Common myeloid progenitor, CD34-positive (primary cell): ENCODE data around the gene RTP2.

Experiments used
- CTCF ChIA-PET: fragments of 350-600 bp; sonication (Branson Sonifier 250); formaldehyde crosslinking; loops from one replicate; lab custom pipeline; 2021; ENCODE audit warnings: antibody characterized with exemption; lab: Charles Lee
- POLR2A ChIA-PET: fragments of 350-600 bp; sonication (Branson Sonifier 250); formaldehyde crosslinking; loops from one replicate; lab custom pipeline; 2021; ENCODE audit warnings: antibody characterized with exemption; lab: Charles Lee
- DNase-seq, 3 donors: peaks; one replicate each; pipeline versions ENCODE4 v3.0.0 to v3.0.0-alpha.2; 2013
- H3K27ac ChIP-seq, 2 experiments: 1 replicate in 1 of 2; 2 replicates in 1 of 2; pipeline ENCODE4 v1.7.0; 2013; ENCODE audit warnings: inconsistent platforms in 2 of 2, low read length in 2 of 2, mild to moderate bottlenecking in 2 of 2, low read depth in 1 of 2, moderate library complexity in 1 of 2; ENCODE audit not compliant: severe bottlenecking in 2 of 2, insufficient read depth in 1 of 2, poor library complexity in 1 of 2
- H3K27me3 ChIP-seq, 5 experiments: replicated peaks in 2 of 5; 1 replicate in 3 of 5; 2 replicates in 2 of 5; pipeline versions ENCODE4 v1.6.1 to v1.7.0; 2013; ENCODE audit warnings: low read length in 4 of 5, mild to moderate bottlenecking in 2 of 5, moderate library complexity in 2 of 5, inconsistent platforms in 1 of 5; ENCODE audit not compliant: insufficient read depth in 5 of 5, control insufficient read depth in 4 of 5
- H3K36me3 ChIP-seq, 4 experiments: 1 replicate in 2 of 4; 2 replicates in 2 of 4; pipeline versions ENCODE4 v1.6.1 to v1.7.0; 2013; ENCODE audit warnings: low read length in 3 of 4, control low read depth in 1 of 4, mild to moderate bottlenecking in 1 of 4; ENCODE audit not compliant: control insufficient read depth in 4 of 4, insufficient read depth in 4 of 4
- H3K4me1 ChIP-seq, 4 experiments: 1 replicate in 3 of 4; 2 replicates in 1 of 4; pipeline versions ENCODE4 v1.6.1 to v1.7.1; 2013; ENCODE audit warnings: low read length in 3 of 4, mild to moderate bottlenecking in 3 of 4, control low read depth in 1 of 4, inconsistent platforms in 1 of 4, moderate library complexity in 1 of 4; ENCODE audit not compliant: control insufficient read depth in 4 of 4, insufficient read depth in 4 of 4; ENCODE audit errors: control extremely low read depth in 1 of 4
- H3K4me3 ChIP-seq, 7 experiments: 1 replicate in 4 of 7; 2 replicates in 3 of 7; pipeline versions ENCODE4 v1.5.1 to v1.7.0; 2013; ENCODE audit warnings: mild to moderate bottlenecking in 7 of 7, low read length in 6 of 7, moderate library complexity in 6 of 7, inconsistent platforms in 2 of 7, low read depth in 2 of 7, control low read depth in 1 of 7; ENCODE audit not compliant: insufficient read depth in 4 of 7, control insufficient read depth in 1 of 7; ENCODE audit errors: extremely low read depth in 1 of 7
- H3K9me3 ChIP-seq, 5 experiments: 1 replicate in 4 of 5; 2 replicates in 1 of 5; pipeline versions ENCODE4 v1.6.1 to v1.7.1; 2013; ENCODE audit warnings: low read length in 4 of 5, mild to moderate bottlenecking in 2 of 5, inconsistent platforms in 1 of 5, low read depth in 1 of 5, moderate library complexity in 1 of 5; ENCODE audit not compliant: control insufficient read depth in 4 of 5, insufficient read depth in 2 of 5; ENCODE audit errors: control extremely low read depth in 1 of 5
- WGBS: methylation state at CpG from one replicate; pipeline ENCODE4 v1.1.5; 2013; ENCODE audit not compliant: insufficient coverage; 5-methylcytosine and 5-hydroxymethylcytosine counted together

RTP2 gene

GRCh38 chr3:187718802-187719201, 16.4 kb upstream of the RTP2 start:
- peaks cover 0 to 6% (median 1%) of the 10 kb centered on the region in 4 experiments for H3K36me3 ChIP-seq
- POLR2A ChIA-PET = no interaction called here

GRCh38 chr3:187717572-187717971, 15.2 kb upstream of the RTP2 start:
- Histone ChIP-seq H3K36me3 (peaks cover 0 to 4% (median under 1%) of the 10 kb centered on the region in 4 experiments), H3K27me3 (no peaks in the 10 kb centered on the region), H3K27ac (no peak overlapping the region), H3K9me3 (no peaks in the 10 kb centered on the region), H3K4me1 (no peaks in the 10 kb centered on the region), H3K4me3 (no peak overlapping the region)
- CTCF ChIA-PET = interaction anchor here (0.6 to 11.0 kb wide), 6 partner anchors 11 to 1434 kb away, joined by 3 to 99 read pairs (median 3); no protein-coding TSS in a partner anchor
- no peak for DNase-seq
- 86% methylated on average over 1 of the region's 1 CpG for WGBS
- POLR2A ChIA-PET = interaction anchor here (0.6 kb wide), 1 partner anchor 40 kb away, joined by 3 read pairs; no protein-coding TSS in a partner anchor

More at GRCh38 chr3:187718802-187719201, 16.4 kb upstream of the RTP2 start:
- H3K4me1 ChIP-seq = no peaks in the 10 kb centered on the region
- no peaks in the 10 kb centered on the region for H3K27me3 ChIP-seq
- no peak overlapping the region for H3K27ac ChIP-seq
- DNase-seq = no peak
- CTCF ChIA-PET = interaction anchor here (0.9 to 11.0 kb wide), 9 partner anchors 9 to 413 kb away, joined by 3 to 99 read pairs (median 3); no protein-coding TSS in a partner anchor
- no peak overlapping the region for H3K4me3 ChIP-seq
- H3K9me3 ChIP-seq = no peaks in the 10 kb centered on the region
- WGBS = 89% methylated on average over 4 of the region's 5 CpGs

- no CpG with 5 or more reads among the region's 4 CpGs for WGBS
- no peak overlapping the region for H3K27ac ChIP-seq
- no peaks in the 10 kb centered on the region for H3K27me3 ChIP-seq
- POLR2A ChIA-PET = no interaction called here
- no peak overlapping the region for H3K4me3 ChIP-seq
- CTCF ChIA-PET = interaction anchor here (1.6 to 11.0 kb wide), 9 partner anchors 12 to 1239 kb away, joined by 5 to 99 read pairs (median 8); partner anchors contain the start of gene RTP2
- H3K36me3 ChIP-seq = no peaks in the 10 kb centered on the region
- H3K9me3 ChIP-seq = no peaks in the 10 kb centered on the region
- DNase-seq = peak; percentile 67 to 86 (median 78)
- H3K4me1 ChIP-seq = no peaks in the 10 kb centered on the region
Measured at GRCh38 chr3:187714404-187714979, 12.1 kb upstream of the RTP2 start.

GRCh38 chr3:187713504-187713903, 11.1 kb upstream of the RTP2 start:
- Histone ChIP-seq H3K4me3 (no peak overlapping the region), H3K27me3 (no peaks in the 10 kb centered on the region), H3K27ac (no peak overlapping the region), H3K4me1 (no peaks in the 10 kb centered on the region), H3K9me3 (no peaks in the 10 kb centered on the region), H3K36me3 (no peaks in the 10 kb centered on the region)
- CTCF ChIA-PET = interaction anchor here (1.6 to 11.0 kb wide), 6 partner anchors 11 to 493 kb away, joined by 6 to 99 read pairs (median 8); partner anchors contain the start of gene RTP2
- WGBS = 100% methylated on average over 1 of the region's 2 CpGs
- peak; percentile 29 to 64 (median 58) for DNase-seq
- POLR2A ChIA-PET = no interaction called here

- Histone ChIP-seq H3K4me1 (no peaks in the 10 kb centered on the region), H3K4me3 (no peak overlapping the region), H3K36me3 (no peaks in the 10 kb centered on the region), H3K27ac (no peak overlapping the region), H3K27me3 (no peaks in the 10 kb centered on the region), H3K9me3 (no peaks in the 10 kb centered on the region)
- POLR2A ChIA-PET = no interaction called here
- DNase-seq = no peak
- 94% methylated on average over 2 of the region's 4 CpGs for WGBS
- CTCF ChIA-PET = interaction anchor here (2.4 kb wide), 1 partner anchor 30 kb away, joined by 8 read pairs; no protein-coding TSS in a partner anchor
Measured at GRCh38 chr3:187709155-187709554, 6.8 kb upstream of the RTP2 start.

- no peaks in the 10 kb centered on the region for H3K4me1 ChIP-seq
- H3K4me3 ChIP-seq = no peak overlapping the region
- H3K27me3 ChIP-seq = no peaks in the 10 kb centered on the region
- no peak overlapping the region for H3K27ac ChIP-seq
- POLR2A ChIA-PET = no interaction called here
- H3K36me3 ChIP-seq = no peaks in the 10 kb centered on the region
- CTCF ChIA-PET = interaction anchor here (2.4 kb wide), 1 partner anchor 30 kb away, joined by 8 read pairs; no protein-coding TSS in a partner anchor
- H3K9me3 ChIP-seq = no peaks in the 10 kb centered on the region
- DNase-seq = no peak
Measured at GRCh38 chr3:187708696-187709095, 6.3 kb upstream of the RTP2 start.

- 89% methylated on average over 2 of the region's 2 CpGs for whole genome bisulfite sequencing
- DNase-seq = peak in 2 of 3 donors; percentile 51 to 52
Measured at GRCh38 chr3:187706971-187707370, 4.6 kb upstream of the RTP2 start.

More at GRCh38 chr3:187706971-187707370, 4.6 kb upstream of the RTP2 start:
- no peaks in the 10 kb centered on the region for H3K36me3 ChIP-seq
- H3K9me3 ChIP-seq = no peaks in the 10 kb centered on the region
- POLR2A ChIA-PET = no interaction called here
- no peaks in the 10 kb centered on the region for H3K27me3 ChIP-seq
- CTCF ChIA-PET = interaction anchor here (1.2 to 2.4 kb wide), 4 partner anchors 11 to 387 kb away, joined by 3 to 8 read pairs (median 3); no protein-coding TSS in a partner anchor
- no peaks in the 10 kb centered on the region for H3K4me1 ChIP-seq
- no peak overlapping the region for H3K27ac ChIP-seq
- no peak overlapping the region for H3K4me3 ChIP-seq
